Activated CD4-positive, alpha-beta T cell treated with anti-CD3 and anti-CD28 coated beads, Interleukin-2, Interleukin-4, amounts not matched to agents 100 ng/mL and 50 ng/mL, durations not matched to agents 16 hours and 8 hours (primary cell): ENCODE results near the gene CCDC9.

Source experiments
- DNase-seq: peaks from one replicate; pipeline ENCODE4 v3.0.0-alpha.2; 2020; ENCODE audit warnings: low spot score

Gene CCDC9

GRCh38 chr19:47255879-47256692 is at the start of gene CCDC9:
Gene CCDC9, plus strand, starts transcription at chr19:47256525. Its CDS starts 1,876 bp downstream, at chr19:47258401.
- DNase-seq: peak; percentile 95

GRCh38 chr19:47209319-47210179 is 46.8 kb upstream of the CCDC9 start:
- DNase-seq: no peak

- DNase-seq: no peak
Observed at GRCh38 chr19:47210180-47210490, 46.2 kb upstream of the CCDC9 start.

- peak; percentile 83 for DNase-seq
Observed at GRCh38 chr19:47210689-47211316, 45.5 kb upstream of the CCDC9 start.

- no peak for DNase-seq
Observed at GRCh38 chr19:47215581-47215980, 40.7 kb upstream of the CCDC9 start.

GRCh38 chr19:47221080-47221841 is 35.1 kb upstream of the CCDC9 start:
- DNase-seq: no peak

GRCh38 chr19:47221890-47222289 is 34.4 kb upstream of the CCDC9 start:
- DNase-seq: no peak

- peak; percentile 82 for DNase-seq
Observed at GRCh38 chr19:47225746-47226425, 30.4 kb upstream of the CCDC9 start.

- peak; percentile 74 for DNase-seq
Observed at GRCh38 chr19:47226426-47227351, 29.6 kb upstream of the CCDC9 start.

- DNase-seq: peak; percentile 55
Observed at GRCh38 chr19:47227352-47228167, 28.8 kb upstream of the CCDC9 start.

GRCh38 chr19:47228168-47228936 is 28.0 kb upstream of the CCDC9 start:
- no peak for DNase-seq

- no peak for DNase-seq
Observed at GRCh38 chr19:47228937-47229675, 27.2 kb upstream of the CCDC9 start.

GRCh38 chr19:47229676-47230053 is 26.7 kb upstream of the CCDC9 start:
- DNase-seq: no peak

GRCh38 chr19:47230054-47230920 is 26.0 kb upstream of the CCDC9 start:
- peak; percentile 71 for DNase-seq

GRCh38 chr19:47230921-47231214 is 25.5 kb upstream of the CCDC9 start, which contains the start of gene BBC3:
Gene BBC3, minus strand, starts transcription at chr19:47231199. Its CDS starts 2,768 bp downstream, at chr19:47228431.
- no peak for DNase-seq

- peak; percentile 84 for DNase-seq
Observed at GRCh38 chr19:47231215-47232054, 24.9 kb upstream of the CCDC9 start.
